Esophagus (tissue), 2 donors: ENCODE measurements around the gene DEFB129. TPM values are rescaled to one million over a fixed set of nuclear protein-coding genes. Genes with fewer than 3 reads are reported as not detected.
"Not testable (repeated sequence)": the region's sequence is repeated elsewhere in the genome, so short reads cannot be mapped to it uniquely, and the experiment has no call there.

ENCODE experiments used
- H3K27ac ChIP-seq, 2 donors: one replicate each; pipeline ENCODE4 v1.5.1; 2013; ENCODE audit warnings: low read depth in 2 of 2, mild to moderate bottlenecking in 2 of 2, inconsistent platforms in 1 of 2, low read length in 1 of 2, moderate library complexity in 1 of 2
- H3K27me3 ChIP-seq, 2 donors: one replicate each; pipeline ENCODE4 v1.6.1; 2013; ENCODE audit warnings: low read length in 2 of 2, control low read depth in 1 of 2, mild to moderate bottlenecking in 1 of 2; ENCODE audit not compliant: insufficient read depth in 2 of 2, control insufficient read depth in 1 of 2
- H3K36me3 ChIP-seq, 2 donors: one replicate each; pipeline ENCODE4 v1.6.1; 2013; ENCODE audit warnings: low read length in 1 of 2; ENCODE audit not compliant: control insufficient read depth in 2 of 2, insufficient read depth in 2 of 2
- H3K4me1 ChIP-seq, 2 donors: one replicate each; pipeline ENCODE4 v1.6.1; 2013; ENCODE audit warnings: low read length in 1 of 2; ENCODE audit not compliant: control insufficient read depth in 2 of 2, insufficient read depth in 2 of 2
- H3K4me3 ChIP-seq, 2 donors: one replicate each; pipeline ENCODE4 v1.5.1; 2013; ENCODE audit warnings: low read length in 2 of 2, mild to moderate bottlenecking in 2 of 2, low read depth in 1 of 2, moderate library complexity in 1 of 2
- H3K9me3 ChIP-seq, 2 donors: one replicate each; pipeline ENCODE4 v1.6.1; 2013; ENCODE audit warnings: mild to moderate bottlenecking in 2 of 2, low read depth in 1 of 2, low read length in 1 of 2, moderate library complexity in 1 of 2; ENCODE audit not compliant: control insufficient read depth in 2 of 2, insufficient read depth in 1 of 2
- WGBS, 2 donors: extraction: QIAGEN DNeasy Blood & Tissue Kit; methylation state at CpG; one replicate each; pipeline ENCODE4 v1.1.7; 2013; 5-methylcytosine and 5-hydroxymethylcytosine counted together
- polyA plus RNA-seq, 2 donors: library from polyadenylated mRNA; stranded (reverse); fragments of 200-250 nt; gene quantifications; one replicate each; pipeline ENCODE4 v1.2.3, GENCODE V29; 2013
- donor health status: healthy with polysubstance abuse.
- donor health status: Bipolar disorder and iron deficiency.

The DEFB129 gene
- not detected for polyA plus RNA-seq

GRCh38 chr20:226958-227357 is at the start of gene DEFB129:
DEFB129 (plus strand) TSS chr20:227258; CDS start chr20:227289, 31 bp downstream.
- H3K36me3 ChIP-seq = no peaks in the 10 kb centered on the region
- no peak within 1 kb of the TSS for H3K27ac ChIP-seq
- peaks cover 0 to 3% of the 10 kb centered on the region in 2 donors for H3K27me3 ChIP-seq
- 74 to 84% methylated on average over 3 of the region's 3 CpGs for WGBS, 2 donors
- H3K4me3 ChIP-seq = no peak within 1 kb of the TSS
- no peaks in the 10 kb centered on the region for H3K4me1 ChIP-seq
- no peaks in the 10 kb centered on the region for H3K9me3 ChIP-seq

GRCh38 chr20:184288-184687 is 42.8 kb upstream of the DEFB129 start:
- Histone ChIP-seq H3K9me3 (no peaks in the 10 kb centered on the region), H3K27ac (no peak overlapping the region), H3K4me1 (no peaks in the 10 kb centered on the region), H3K27me3 (no peaks in the 10 kb centered on the region), H3K4me3 (no peak overlapping the region), H3K36me3 (no peaks in the 10 kb centered on the region)
- WGBS, 2 donors = 55 to 57% methylated on average over 2 of the region's 2 CpGs

GRCh38 chr20:187733-188132 is 39.3 kb upstream of the DEFB129 start:
- Histone ChIP-seq H3K4me3 (no peak overlapping the region), H3K36me3 (no peaks in the 10 kb centered on the region), H3K27me3 (no peaks in the 10 kb centered on the region), H3K27ac (no peak overlapping the region), H3K4me1 (no peaks in the 10 kb centered on the region), H3K9me3 (peaks cover 0 to 3% of the 10 kb centered on the region in 2 donors)
- 57 to 76% methylated on average over 2 of the region's 2 CpGs for WGBS, 2 donors

GRCh38 chr20:189611-190010 is 37.4 kb upstream of the DEFB129 start, which contains the start of gene DEFB128:
DEFB128 (minus strand) TSS chr20:189711; CDS start chr20:189623, 88 bp downstream.
- 54 to 62% methylated on average over 7 of the region's 7 CpGs for WGBS, 2 donors
- Histone ChIP-seq H3K4me1 (no peaks in the 10 kb centered on the region), H3K4me3 (no peak within 1 kb of the TSS), H3K9me3 (peaks cover 0 to 3% of the 10 kb centered on the region in 2 donors), H3K36me3 (no peaks in the 10 kb centered on the region), H3K27me3 (no peaks in the 10 kb centered on the region), H3K27ac (no peak within 1 kb of the TSS)

- H3K36me3 ChIP-seq = no peaks in the 10 kb centered on the region
- no peak overlapping the region for H3K4me3 ChIP-seq
- H3K4me1 ChIP-seq = no peaks in the 10 kb centered on the region
- H3K27me3 ChIP-seq = no peaks in the 10 kb centered on the region
- no peak overlapping the region for H3K27ac ChIP-seq
- no peaks in the 10 kb centered on the region for H3K9me3 ChIP-seq
- 77 to 80% methylated on average over 1 of the region's 1 CpG for WGBS, 2 donors
Observed at GRCh38 chr20:198225-198624, 28.8 kb upstream of the DEFB129 start.

- WGBS, 2 donors = 58 to 59% methylated on average over 4 of the region's 4 CpGs
- no peaks in the 10 kb centered on the region for H3K4me1 ChIP-seq
- no peak overlapping the region for H3K4me3 ChIP-seq
- no peaks in the 10 kb centered on the region for H3K36me3 ChIP-seq
- H3K27me3 ChIP-seq = no peaks in the 10 kb centered on the region
- no peaks in the 10 kb centered on the region for H3K9me3 ChIP-seq
- no peak overlapping the region for H3K27ac ChIP-seq
Observed at GRCh38 chr20:199996-200395, 27.1 kb upstream of the DEFB129 start.

GRCh38 chr20:203630-204029 is 23.4 kb upstream of the DEFB129 start:
- WGBS, 2 donors = 70 to 76% methylated on average over 4 of the region's 4 CpGs
- not testable (repeated sequence) for H3K27me3 ChIP-seq, H3K27ac ChIP-seq, H3K4me1 ChIP-seq, H3K4me3 ChIP-seq, H3K9me3 ChIP-seq, H3K36me3 ChIP-seq

- Histone ChIP-seq H3K4me1 (no peaks in the 10 kb centered on the region), H3K36me3 (no peaks in the 10 kb centered on the region), H3K27me3 (no peaks in the 10 kb centered on the region), H3K27ac (no peak overlapping the region), H3K9me3 (no peaks in the 10 kb centered on the region), H3K4me3 (no peak overlapping the region)
- WGBS, 2 donors = 19 to 20% methylated on average over 5 of the region's 5 CpGs
Observed at GRCh38 chr20:208942-209566, 18.0 kb upstream of the DEFB129 start.

- no peak overlapping the region for H3K4me3 ChIP-seq
- whole genome bisulfite sequencing, 2 donors = 45 to 62% methylated on average over 7 of the region's 7 CpGs
- no peaks in the 10 kb centered on the region for H3K27me3 ChIP-seq
- no peak overlapping the region for H3K27ac ChIP-seq
- H3K36me3 ChIP-seq = no peaks in the 10 kb centered on the region
- H3K4me1 ChIP-seq = no peaks in the 10 kb centered on the region
- H3K9me3 ChIP-seq = no peaks in the 10 kb centered on the region
Observed at GRCh38 chr20:210809-211502, 16.1 kb upstream of the DEFB129 start.

- 78% methylated on average over 2 of the region's 2 CpGs for WGBS, 2 donors
- Histone ChIP-seq H3K4me1 (no peaks in the 10 kb centered on the region), H3K27me3 (no peaks in the 10 kb centered on the region), H3K9me3 (no peaks in the 10 kb centered on the region), H3K36me3 (no peaks in the 10 kb centered on the region), H3K4me3 (no peak overlapping the region), H3K27ac (no peak overlapping the region)
Observed at GRCh38 chr20:214383-214782, 12.7 kb upstream of the DEFB129 start.
